ENCODE measurements around the gene ARHGEF10L. TPM values are rescaled to one million over a fixed set of nuclear protein-coding genes. Genes with fewer than 3 reads are reported as not detected.
A peak's percentile ranks its signal among the peaks of the same experiment; 100 is the strongest.

Gene ARHGEF10L
- total RNA-seq, 1 donor from 2014 or later: 24.7 TPM

- DNase-seq: peak; percentile 52
Observed at GRCh38 chr1:17569200-17570139, 30.0 kb downstream of the ARHGEF10L start.

GRCh38 chr1:17570228-17570627 is 30.7 kb downstream of the ARHGEF10L start:
- DNase-seq: no peak

GRCh38 chr1:17572264-17572985 is 32.9 kb downstream of the ARHGEF10L start:
- no peak for DNase-seq

GRCh38 chr1:17573518-17574041 is 34.1 kb downstream of the ARHGEF10L start:
- no peak for DNase-seq

- no peak for DNase-seq
Observed at GRCh38 chr1:17574516-17574915, 35.0 kb downstream of the ARHGEF10L start.

- DNase-seq: no peak
Observed at GRCh38 chr1:17575797-17576518, 36.5 kb downstream of the ARHGEF10L start.

GRCh38 chr1:17576519-17576853 is 37.0 kb downstream of the ARHGEF10L start:
- DNase-seq: no peak

- no peak for DNase-seq
Observed at GRCh38 chr1:17577907-17578297, 38.4 kb downstream of the ARHGEF10L start.

GRCh38 chr1:17579951-17580939 is 40.7 kb downstream of the ARHGEF10L start:
- no peak for DNase-seq

- DNase-seq: no peak
Observed at GRCh38 chr1:17581389-17582123, 42.1 kb downstream of the ARHGEF10L start.

- DNase-seq: no peak
Observed at GRCh38 chr1:17582124-17582774, 42.8 kb downstream of the ARHGEF10L start.

- no peak for DNase-seq
Observed at GRCh38 chr1:17584539-17584938, 45.0 kb downstream of the ARHGEF10L start.

- no peak for DNase-seq
Observed at GRCh38 chr1:17585266-17585987, 45.9 kb downstream of the ARHGEF10L start.

GRCh38 chr1:17586172-17586964 is 46.9 kb downstream of the ARHGEF10L start:
- DNase-seq: no peak

- peak; percentile 88 for DNase-seq
Observed at GRCh38 chr1:17587693-17588047, 48.2 kb downstream of the ARHGEF10L start.

GRCh38 chr1:17588048-17588871 is 48.8 kb downstream of the ARHGEF10L start:
- DNase-seq: no peak

GRCh38 chr1:17591814-17592430 is 52.4 kb downstream of the ARHGEF10L start:
- DNase-seq: no peak
